K562 (cell line): ENCODE measurements around the gene NXF3. TPM values are rescaled to one million over a fixed set of nuclear protein-coding genes. Genes with fewer than 3 reads are reported as not detected.

Source experiments
- ADNP ChIP-seq: fragments of 200-800 bp; sonication (Bioruptor generic); IDR thresholded peaks from 2 replicates; pipeline ENCODE4 v1.6.1; 2016; ENCODE audit warnings: missing genetic modification characterization, missing compliant biosample characterization
- BCL6 ChIP-seq: fragments of 250-450 bp; sonication (Bioruptor Pico); IDR thresholded peaks from 2 replicates; pipeline ENCODE4 v1.4.0; 2020
- CREBBP ChIP-seq: IDR thresholded peaks from one replicate; pipeline ENCODE4 v1.6.1; 2012; ENCODE audit warnings: low read depth, mild to moderate bottlenecking, control low read depth, inconsistent platforms, low read length
- ELF2 ChIP-seq: fragments of 250-450 bp; sonication (Bioruptor Pico); IDR thresholded peaks from 2 replicates; pipeline ENCODE4 v1.5.0; 2021; ENCODE audit warnings: mild to moderate bottlenecking
- EZH2 ChIP-seq: IDR thresholded peaks from 2 replicates; pipeline ENCODE4 v1.6.1; 2012; ENCODE audit warnings: low read depth, mild to moderate bottlenecking, inconsistent platforms, low read length, borderline replicate concordance
- FOSL1 ChIP-seq: fragments of 200-800 bp; sonication (Bioruptor generic); conservative IDR thresholded peaks from 2 replicates; pipeline ENCODE4 v1.6.1; 2016; ENCODE audit warnings: missing genetic modification characterization, missing compliant biosample characterization
- GABPA ChIP-seq: fragments of 200-800 bp; sonication (Bioruptor generic); conservative IDR thresholded peaks from 2 replicates; pipeline ENCODE4 v1.6.1; 2016; ENCODE audit warnings: low read depth, missing genetic modification characterization, missing compliant biosample characterization
- GATAD2A ChIP-seq: fragments of 450-650 bp; IDR thresholded peaks from 2 replicates; pipeline ENCODE4 v1.6.1; 2017
- IRF2 ChIP-seq: sonication (generic); formaldehyde crosslinking; IDR thresholded peaks from 2 replicates; pipeline ENCODE4 v1.8.1; 2022; ENCODE audit warnings: mild to moderate bottlenecking, missing genetic modification reagents
- MEF2A ChIP-seq: IDR thresholded peaks from 2 replicates; pipeline ENCODE4 v1.6.1; 2011; ENCODE audit warnings: low read depth, mild to moderate bottlenecking, low read length, moderate library complexity; ENCODE audit not compliant: control insufficient read depth
- OTX1 ChIP-seq: fragments of 450-650 bp; formaldehyde crosslinking; IDR thresholded peaks from 2 replicates; pipeline ENCODE4 v1.4.0; 2022; ENCODE audit warnings: mild to moderate bottlenecking
- PHF20 ChIP-seq: fragments of 450-650 bp; IDR thresholded peaks from 2 replicates; pipeline ENCODE4 v1.6.1; 2018; ENCODE audit not compliant: partially characterized antibody
- POLR2G ChIP-seq: fragments of 200-400 bp; formaldehyde crosslinking; IDR thresholded peaks from 2 replicates; pipeline ENCODE4 v1.6.1; 2017; ENCODE audit warnings: low read depth, mild to moderate bottlenecking, antibody characterized with exemption, low read length, moderate library complexity
- RAD21 ChIP-seq, 2 experiments: fragments of 250-450 bp in 1 of 2; fragments of 450-650 bp in 1 of 2; sonication (Bioruptor Pico) in 1 of 2; formaldehyde crosslinking in 1 of 2; IDR thresholded peaks in 1 of 2; conservative IDR thresholded peaks in 1 of 2; 2 replicates each; pipeline versions ENCODE4 v1.4.0 to v1.8.0; 2020 to 2022; ENCODE audit warnings: mild to moderate bottlenecking in 2 of 2, moderate library complexity in 1 of 2
- RBM15 ChIP-seq: fragments of 200-400 bp; formaldehyde crosslinking; IDR thresholded peaks from 2 replicates; pipeline ENCODE4 v1.6.1; 2018; ENCODE audit warnings: mild to moderate bottlenecking, low read length, moderate library complexity; ENCODE audit not compliant: insufficient read depth
- SREBF2 ChIP-seq: sonication (generic); formaldehyde crosslinking; IDR thresholded peaks from 2 replicates; pipeline ENCODE4 v1.4.0; 2020; ENCODE audit warnings: mild to moderate bottlenecking, missing genetic modification reagents
- TBL1XR1 ChIP-seq, 2 experiments: IDR thresholded peaks; 2 replicates each; pipeline ENCODE4 v1.6.1; 2012; ENCODE audit warnings: improper control_type of control experiment in 2 of 2, low read length in 2 of 2, mild to moderate bottlenecking in 1 of 2
- YY1 ChIP-seq, 3 experiments: IDR thresholded peaks; 2 replicates each; pipeline ENCODE4 v1.6.1; 2011; ENCODE audit warnings: low read length in 2 of 3, mild to moderate bottlenecking in 2 of 3, moderate library complexity in 2 of 3, borderline replicate concordance in 1 of 3, control low read depth in 1 of 3, low read depth in 1 of 3; ENCODE audit not compliant: insufficient read depth in 3 of 3, insufficient replicate concordance in 2 of 3, control insufficient read depth in 1 of 3, insufficient read length in 1 of 3; ENCODE audit errors: extremely low read depth in 1 of 3
- ZFP1 ChIP-seq: fragments of 450-650 bp; formaldehyde crosslinking; IDR thresholded peaks from 2 replicates; pipeline ENCODE4 v1.4.0; 2020; ENCODE audit warnings: mild to moderate bottlenecking, mixed read lengths
- ZNF551 ChIP-seq: fragments of 250-450 bp; sonication (Bioruptor Pico); IDR thresholded peaks from 2 replicates; pipeline ENCODE4 v1.5.0; 2021; ENCODE audit warnings: mild to moderate bottlenecking, moderate library complexity
- ZNF699 ChIP-seq: fragments of 250-450 bp; sonication (Bioruptor Pico); IDR thresholded peaks from 2 replicates; pipeline ENCODE4 v1.8.0; 2021; ENCODE audit warnings: mild to moderate bottlenecking, moderate library complexity; ENCODE audit not compliant: insufficient replicate concordance
- ZNF830 ChIP-seq: fragments of 250-450 bp; sonication (Bioruptor Pico); IDR thresholded peaks from 2 replicates; pipeline ENCODE4 v1.5.0; 2021; ENCODE audit warnings: mild to moderate bottlenecking
- ZSCAN29 ChIP-seq: fragments of 450-650 bp; IDR thresholded peaks from 2 replicates; pipeline ENCODE4 v1.6.1; 2017
- polyA plus RNA-seq, 8 experiments: library from polyadenylated mRNA; depleted of rRNA in 4 of 8; stranded (reverse) in 5 of 8; unstranded in 3 of 8; fragments of >200 nt; fragmentation: Nextera tagmentation in 2 of 8; fragmentation: Illumina TruSeq in 1 of 8; extraction: Ambion mirVana in 2 of 8; extraction: Trizol in 1 of 8; gene quantifications; 2 replicates each; pipeline versions ENCODE4 v1.2.1 to v1.2.3, GENCODE V29; 2011 to 2014; ENCODE audit warnings: inconsistent platforms in 1 of 8, missing spikeins in 1 of 8
- total RNA-seq, 7 experiments: library from RNA; depleted of rRNA in 6 of 7; stranded (reverse); fragments of >200 nt in 6 of 7; fragmentation: Illumina TruSeq in 2 of 7; extraction: Trizol in 2 of 7; gene quantifications; 2 replicates each; pipeline versions ENCODE4 v1.2.1 to v1.2.3, GENCODE V29; 2011 to 2021; ENCODE audit warnings: low replicate concordance in 1 of 7
- TF ChIP-seq, protein P1 (sequence below), 2 experiments: IDR thresholded peaks; 2 replicates each; pipeline ENCODE4 v1.6.1; 2012; ENCODE audit warnings: improper control_type of control experiment in 2 of 2, low read depth in 2 of 2, low read length in 2 of 2, borderline replicate concordance in 1 of 2
- TF ChIP-seq, protein P2 (sequence below): fragments of 250-450 bp; sonication (Bioruptor Pico); IDR thresholded peaks from 2 replicates; pipeline ENCODE4 v1.5.0; 2021; ENCODE audit warnings: mild to moderate bottlenecking, moderate library complexity

The NXF3 gene
- total and polyA plus RNA-seq, 9 of the 15 experiments (the other 6 are each of a cell fraction or from before 2014, with no cell fraction given), result 0.18 to 0.40 (median 0.28) TPM; not detected in 2

DNA sequence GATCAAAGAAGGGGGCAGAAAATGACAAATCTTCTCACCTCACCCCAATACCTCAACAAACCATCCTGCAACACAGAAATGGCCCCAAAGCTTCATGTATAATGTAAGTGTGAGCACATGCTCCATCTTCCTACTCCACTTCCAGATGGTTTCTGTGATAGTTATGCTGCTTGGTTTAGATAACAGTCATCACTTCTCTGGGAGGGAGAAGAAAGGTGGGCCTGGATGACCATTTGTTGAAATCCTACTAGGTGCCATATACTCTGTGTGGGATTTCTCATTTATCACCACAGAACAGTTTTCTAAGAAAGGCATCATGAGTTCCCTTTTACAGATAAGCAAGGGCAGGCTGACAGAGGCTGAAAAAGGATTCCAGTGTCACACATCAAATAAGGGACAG is 31.3 kb upstream of the NXF3 start (continued):
- no peak for TF ChIP-seq YY1 (IDR thresholded peaks at IDR 0.05; ENCODE audit: borderline replicate concordance in 1 of 3, control insufficient read depth in 1 of 3, extremely low read depth in 1 of 3, insufficient read depth in 3 of 3, insufficient read length in 1 of 3, insufficient replicate concordance in 2 of 3, low read depth in 1 of 3, low read length in 2 of 3)
- TF ChIP-seq BCL6 (CRISPR knock-in tag), result no peak
- peak; percentile 78 for TF ChIP-seq FOSL1 (tag)
- TF ChIP-seq ZNF699 (CRISPR knock-in tag), result no peak
- peak; percentile 56; the same call in 1 of the 2 replicates for TF ChIP-seq ADNP (tag)
- TF ChIP-seq ELF2 (CRISPR knock-in tag), result no peak
- TF ChIP-seq, protein P1, sequence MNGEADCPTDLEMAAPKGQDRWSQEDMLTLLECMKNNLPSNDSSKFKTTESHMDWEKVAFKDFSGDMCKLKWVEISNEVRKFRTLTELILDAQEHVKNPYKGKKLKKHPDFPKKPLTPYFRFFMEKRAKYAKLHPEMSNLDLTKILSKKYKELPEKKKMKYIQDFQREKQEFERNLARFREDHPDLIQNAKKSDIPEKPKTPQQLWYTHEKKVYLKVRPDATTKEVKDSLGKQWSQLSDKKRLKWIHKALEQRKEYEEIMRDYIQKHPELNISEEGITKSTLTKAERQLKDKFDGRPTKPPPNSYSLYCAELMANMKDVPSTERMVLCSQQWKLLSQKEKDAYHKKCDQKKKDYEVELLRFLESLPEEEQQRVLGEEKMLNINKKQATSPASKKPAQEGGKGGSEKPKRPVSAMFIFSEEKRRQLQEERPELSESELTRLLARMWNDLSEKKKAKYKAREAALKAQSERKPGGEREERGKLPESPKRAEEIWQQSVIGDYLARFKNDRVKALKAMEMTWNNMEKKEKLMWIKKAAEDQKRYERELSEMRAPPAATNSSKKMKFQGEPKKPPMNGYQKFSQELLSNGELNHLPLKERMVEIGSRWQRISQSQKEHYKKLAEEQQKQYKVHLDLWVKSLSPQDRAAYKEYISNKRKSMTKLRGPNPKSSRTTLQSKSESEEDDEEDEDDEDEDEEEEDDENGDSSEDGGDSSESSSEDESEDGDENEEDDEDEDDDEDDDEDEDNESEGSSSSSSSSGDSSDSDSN (IDR thresholded peaks at IDR 0.05; ENCODE audit: borderline replicate concordance in 1 of 2, low read depth in 2 of 2, low read length in 2 of 2), result no peak
- TF ChIP-seq EZH2, result no peak
- no peak for TF ChIP-seq GABPA (tag)
- no peak for TF ChIP-seq ZNF551 (CRISPR knock-in tag)
- TF ChIP-seq TBL1XR1 (IDR thresholded peaks at IDR 0.05; ENCODE audit: low read length in 2 of 2), result peak in 1 of 2 experiments; percentile 55; a peak in 1 of 4 replicates
- TF ChIP-seq CREBBP, result no peak
- TF ChIP-seq OTX1 (CRISPR knock-in tag), result no peak
- no peak for TF ChIP-seq ZSCAN29
- no peak for TF ChIP-seq IRF2 (CRISPR knock-in tag)
- TF ChIP-seq SREBF2 (CRISPR knock-in tag), result no peak
- TF ChIP-seq PHF20, result no peak
- no peak for TF ChIP-seq ZFP1 (CRISPR knock-in tag)
- no peak for TF ChIP-seq MEF2A
- TF ChIP-seq GATAD2A, result no peak
- no peak for TF ChIP-seq ZNF830 (CRISPR knock-in tag)
- TF ChIP-seq RAD21 (CRISPR knock-in tag; conservative IDR thresholded peaks at IDR 0.05 in 1 of 2, IDR thresholded peaks at IDR 0.05 in 1 of 2), result no peak
- no peak for TF ChIP-seq RBM15
- no peak for TF ChIP-seq POLR2G
- TF ChIP-seq, protein P2, sequence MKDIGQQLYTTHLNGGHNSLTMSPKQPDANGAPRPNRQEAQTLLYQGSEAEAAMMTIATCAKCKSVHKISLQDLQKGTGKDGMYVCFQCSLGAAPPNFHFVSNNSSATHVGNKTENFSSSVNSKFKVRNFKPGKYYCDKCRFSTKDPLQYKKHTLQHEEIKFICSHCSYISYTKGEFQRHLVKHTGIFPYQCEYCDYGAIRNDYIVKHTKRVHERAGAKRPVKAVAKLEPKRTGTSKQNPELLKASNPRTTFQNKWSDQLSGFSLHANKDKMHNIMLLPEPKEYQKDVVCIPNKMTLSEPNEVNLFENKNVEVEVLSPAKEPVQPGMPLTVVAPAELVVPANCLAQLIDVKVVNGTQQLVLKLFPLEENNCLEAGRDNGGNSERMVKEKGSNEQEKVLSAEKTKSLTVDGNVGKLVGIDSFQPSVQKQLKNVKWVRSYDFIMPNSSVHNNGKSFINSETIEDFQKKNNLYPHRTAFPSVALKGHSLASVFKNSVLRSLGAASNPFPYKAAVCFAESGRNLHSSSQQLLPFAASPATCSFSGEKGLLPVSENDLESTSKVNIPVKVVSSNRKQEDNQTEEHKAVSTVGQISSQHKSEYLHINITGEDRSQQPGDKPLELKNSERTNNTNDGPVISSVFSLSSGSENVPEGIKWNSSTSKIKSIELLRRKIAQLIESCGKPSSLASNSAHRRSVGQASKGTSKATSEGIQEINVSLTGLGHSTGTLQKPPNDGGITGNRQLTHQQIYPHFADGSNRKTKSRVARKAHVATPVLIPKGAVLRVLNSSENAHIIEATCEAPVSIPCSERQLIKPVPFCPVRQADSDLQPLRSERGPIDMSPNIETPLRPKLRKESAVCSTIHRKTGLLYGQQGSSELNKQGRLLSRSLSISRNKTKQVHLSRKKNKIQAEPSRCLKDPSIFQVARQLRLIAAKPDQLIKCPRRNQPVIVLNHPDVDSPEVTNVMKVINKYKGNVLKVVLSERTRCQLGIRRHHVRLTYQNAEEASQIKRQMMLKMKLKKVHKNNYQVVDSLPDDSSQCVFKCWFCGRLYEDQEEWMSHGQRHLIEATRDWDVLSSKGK, result no peak
